ENCODE data around the gene TIPRL.

DNA sequence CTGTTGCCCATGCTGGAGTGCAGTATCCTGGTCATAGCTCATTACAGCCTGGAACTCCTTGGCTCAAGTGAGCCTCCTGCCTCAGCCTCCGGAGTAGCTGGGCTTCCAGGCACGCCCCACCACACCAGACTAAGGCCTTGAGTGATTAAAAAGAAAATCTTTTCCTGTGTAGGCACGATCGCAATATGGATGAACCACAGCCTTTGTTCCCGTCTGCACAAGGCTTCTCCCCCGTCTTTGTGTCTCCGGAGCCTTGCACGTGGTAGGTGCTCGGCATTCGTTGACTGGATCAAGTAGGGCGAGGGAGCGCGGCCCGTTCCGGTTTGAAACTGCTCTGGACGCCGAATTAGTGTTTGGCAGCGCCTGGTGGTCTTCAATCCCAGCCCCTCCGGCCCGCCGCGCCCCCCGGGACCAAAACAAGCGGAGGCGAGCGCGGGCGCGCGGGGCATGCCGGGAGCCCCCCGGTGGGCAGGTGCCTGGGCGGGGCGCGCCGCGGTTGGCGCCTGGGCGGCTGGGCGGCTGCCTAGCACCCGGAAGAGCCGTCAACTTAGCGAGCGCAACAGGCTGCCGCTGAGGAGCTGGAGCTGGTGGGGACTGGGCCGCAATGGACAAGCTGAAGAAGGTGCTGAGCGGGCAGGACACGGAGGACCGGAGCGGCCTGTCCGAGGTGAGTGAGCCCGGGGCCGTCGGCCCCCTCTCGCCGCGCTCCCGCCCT is 46.9 kb downstream of the TIPRL start, which contains the start of gene SFT2D2:
- TF ChIP-seq, protein P1, sequence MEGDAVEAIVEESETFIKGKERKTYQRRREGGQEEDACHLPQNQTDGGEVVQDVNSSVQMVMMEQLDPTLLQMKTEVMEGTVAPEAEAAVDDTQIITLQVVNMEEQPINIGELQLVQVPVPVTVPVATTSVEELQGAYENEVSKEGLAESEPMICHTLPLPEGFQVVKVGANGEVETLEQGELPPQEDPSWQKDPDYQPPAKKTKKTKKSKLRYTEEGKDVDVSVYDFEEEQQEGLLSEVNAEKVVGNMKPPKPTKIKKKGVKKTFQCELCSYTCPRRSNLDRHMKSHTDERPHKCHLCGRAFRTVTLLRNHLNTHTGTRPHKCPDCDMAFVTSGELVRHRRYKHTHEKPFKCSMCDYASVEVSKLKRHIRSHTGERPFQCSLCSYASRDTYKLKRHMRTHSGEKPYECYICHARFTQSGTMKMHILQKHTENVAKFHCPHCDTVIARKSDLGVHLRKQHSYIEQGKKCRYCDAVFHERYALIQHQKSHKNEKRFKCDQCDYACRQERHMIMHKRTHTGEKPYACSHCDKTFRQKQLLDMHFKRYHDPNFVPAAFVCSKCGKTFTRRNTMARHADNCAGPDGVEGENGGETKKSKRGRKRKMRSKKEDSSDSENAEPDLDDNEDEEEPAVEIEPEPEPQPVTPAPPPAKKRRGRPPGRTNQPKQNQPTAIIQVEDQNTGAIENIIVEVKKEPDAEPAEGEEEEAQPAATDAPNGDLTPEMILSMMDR (IDR thresholded peaks at IDR 0.05; ENCODE audit: poor library complexity): no peak
- no peak for TF ChIP-seq EZH2 (IDR thresholded peaks at IDR 0.05; ENCODE audit: borderline replicate concordance)
